Measurements from ENCODE around the gene PIEZO2.
A peak's percentile ranks its signal among the peaks of the same experiment; 100 is the strongest.

Gene PIEZO2

GRCh38 chr18:10899481-10899880 lies 249.9 kb downstream of the PIEZO2 start:
- H3K27me3 ChIP-seq (ENCODE audit: insufficient read depth, low read length), result no peaks in the 10 kb centered on the region
- H3K4me2 ChIP-seq (ENCODE audit: low read length), result no peak overlapping the region
- H3K79me2 ChIP-seq (ENCODE audit: insufficient read depth, low read length), result no peaks in the 10 kb centered on the region
- no peaks in the 10 kb centered on the region for H3K36me3 ChIP-seq (ENCODE audit: insufficient read depth, low read length)
- TF ChIP-seq EZH2 (IDR thresholded peaks at IDR 0.05; ENCODE audit: borderline replicate concordance, low read length) (no peak), CTCF (IDR thresholded peaks at IDR 0.05; ENCODE audit: low read length) (no peak)
- no peak overlapping the region for H3K4me3 ChIP-seq (ENCODE audit: low read depth, low read length, poor library complexity, severe bottlenecking)
- peak overlapping the region; percentile 31 for H3K27ac ChIP-seq (ENCODE audit: low read depth, low read length, poor library complexity, severe bottlenecking)
- no peaks in the 10 kb centered on the region for H3K9me2 ChIP-seq (ENCODE audit: low read depth, low read length)
- H2AFZ ChIP-seq (ENCODE audit: low read length), result no peak overlapping the region
- no peaks in the 10 kb centered on the region for H4K20me1 ChIP-seq (ENCODE audit: insufficient read depth, low read length)
- H3K9ac ChIP-seq (ENCODE audit: low read length), result no peak overlapping the region
- peaks cover 51% of the 10 kb centered on the region for H3K4me1 ChIP-seq (ENCODE audit: insufficient read depth, low read length, severe bottlenecking)
- H3F3A ChIP-seq (ENCODE audit: insufficient read depth, low read length), result no peaks in the 10 kb centered on the region
- no peaks in the 10 kb centered on the region for H3K9me3 ChIP-seq (ENCODE audit: low read length)

GRCh38 chr18:10898417-10898974 lies 250.9 kb downstream of the PIEZO2 start:
- Histone ChIP-seq H3K79me2 (ENCODE audit: insufficient read depth, low read length) (no peaks in the 10 kb centered on the region), H3K4me1 (ENCODE audit: insufficient read depth, low read length, severe bottlenecking) (peaks cover 57% of the 10 kb centered on the region), H3K4me2 (ENCODE audit: low read length) (no peak overlapping the region), H4K20me1 (ENCODE audit: insufficient read depth, low read length) (no peaks in the 10 kb centered on the region), H3K9me2 (ENCODE audit: low read depth, low read length) (no peaks in the 10 kb centered on the region), H3K27ac (ENCODE audit: low read depth, low read length, poor library complexity, severe bottlenecking) (no peak overlapping the region), H3K9ac (ENCODE audit: low read length) (no peak overlapping the region), H3K27me3 (ENCODE audit: insufficient read depth, low read length) (no peaks in the 10 kb centered on the region), H3K36me3 (ENCODE audit: insufficient read depth, low read length) (no peaks in the 10 kb centered on the region), H2AFZ (ENCODE audit: low read length) (no peak overlapping the region), H3F3A (ENCODE audit: insufficient read depth, low read length) (no peaks in the 10 kb centered on the region), H3K9me3 (ENCODE audit: low read length) (no peaks in the 10 kb centered on the region), H3K4me3 (ENCODE audit: low read depth, low read length, poor library complexity, severe bottlenecking) (no peak overlapping the region)
- no peak for TF ChIP-seq CTCF (IDR thresholded peaks at IDR 0.05; ENCODE audit: low read length)
- TF ChIP-seq EZH2 (IDR thresholded peaks at IDR 0.05; ENCODE audit: borderline replicate concordance, low read length), result no peak

- no peak overlapping the region for H3K4me2 ChIP-seq (ENCODE audit: low read length)
- no peak overlapping the region for H3K9ac ChIP-seq (ENCODE audit: low read length)
- H3K27me3 ChIP-seq (ENCODE audit: insufficient read depth, low read length), result no peaks in the 10 kb centered on the region
- no peaks in the 10 kb centered on the region for H4K20me1 ChIP-seq (ENCODE audit: insufficient read depth, low read length)
- H3K27ac ChIP-seq (ENCODE audit: low read depth, low read length, poor library complexity, severe bottlenecking), result no peak overlapping the region
- H3K9me2 ChIP-seq (ENCODE audit: low read depth, low read length), result no peaks in the 10 kb centered on the region
- no peak for TF ChIP-seq EZH2 (IDR thresholded peaks at IDR 0.05; ENCODE audit: borderline replicate concordance, low read length)
- TF ChIP-seq CTCF (IDR thresholded peaks at IDR 0.05; ENCODE audit: low read length), result no peak
- H3K4me1 ChIP-seq (ENCODE audit: insufficient read depth, low read length, severe bottlenecking), result peaks cover 61% of the 10 kb centered on the region
- no peaks in the 10 kb centered on the region for H3K79me2 ChIP-seq (ENCODE audit: insufficient read depth, low read length)
- no peaks in the 10 kb centered on the region for H3F3A ChIP-seq (ENCODE audit: insufficient read depth, low read length)
- no peaks in the 10 kb centered on the region for H3K9me3 ChIP-seq (ENCODE audit: low read length)
- H3K4me3 ChIP-seq (ENCODE audit: low read depth, low read length, poor library complexity, severe bottlenecking), result no peak overlapping the region
- H2AFZ ChIP-seq (ENCODE audit: low read length), result no peak overlapping the region
- no peaks in the 10 kb centered on the region for H3K36me3 ChIP-seq (ENCODE audit: insufficient read depth, low read length)
Observed at GRCh38 chr18:10896851-10897250, 252.5 kb downstream of the PIEZO2 start.

Measured in OCI-LY1 (cell line).